ENCODE measurements around the gene MIB2.
"Not testable (repeated sequence)": the region's sequence is repeated elsewhere in the genome, so short reads cannot be mapped to it uniquely, and the experiment has no call there.

Gene MIB2

GRCh38 chr1:1626207-1627141 is 11.2 kb downstream of the MIB2 start:
- no peak for DNase-seq

GRCh38 chr1:1627261-1627828 is 12.0 kb downstream of the MIB2 start:
- no peak for DNase-seq

GRCh38 chr1:1627829-1628753 is 12.8 kb downstream of the MIB2 start:
- DNase-seq: no peak

- no peak for DNase-seq
Observed at GRCh38 chr1:1628754-1629429, 13.6 kb downstream of the MIB2 start.

GRCh38 chr1:1629430-1630190 is 14.3 kb downstream of the MIB2 start:
- DNase-seq: peak in 1 of 56 donors; percentile 2

GRCh38 chr1:1630191-1630964 is 15.1 kb downstream of the MIB2 start:
- peak in 19 of 56 donors; percentile 15 to 73 (median 46) for DNase-seq

- peak in 23 of 56 donors; percentile 12 to 67 (median 43) for DNase-seq
Observed at GRCh38 chr1:1630965-1631781, 15.9 kb downstream of the MIB2 start.

- no peak for DNase-seq
Observed at GRCh38 chr1:1631782-1632420, 16.6 kb downstream of the MIB2 start, which contains the start of gene MMP23B. TSS of gene MMP23B (plus strand) at chr1:1632173. CDS start at chr1:1632219, 46 bp downstream.

GRCh38 chr1:1633409-1633808 is 18.1 kb downstream of the MIB2 start:
- not testable (repeated sequence) for DNase-seq

- not testable (repeated sequence) for DNase-seq
Observed at GRCh38 chr1:1634613-1635012, 19.3 kb downstream of the MIB2 start.

GRCh38 chr1:1636621-1637478 is 21.6 kb downstream of the MIB2 start:
- DNase-seq: not testable (repeated sequence)

- not testable (repeated sequence) for DNase-seq
Observed at GRCh38 chr1:1637479-1637875, 22.2 kb downstream of the MIB2 start.

- not testable (repeated sequence) for DNase-seq
Observed at GRCh38 chr1:1638528-1638927, 23.2 kb downstream of the MIB2 start.

GRCh38 chr1:1639368-1639767 is 24.1 kb downstream of the MIB2 start:
- DNase-seq: not testable (repeated sequence)

- DNase-seq: not testable (repeated sequence)
Observed at GRCh38 chr1:1640081-1640480, 24.8 kb downstream of the MIB2 start.

- not testable (repeated sequence) for DNase-seq
Observed at GRCh38 chr1:1640711-1641461, 25.6 kb downstream of the MIB2 start.

All from amygdala (tissue), 56 donors.